GM21423 (cell line): ENCODE measurements around the gene RBMS3.

Source experiments
- ATAC-seq: cut with Tn5 transposase; IDR thresholded peaks from one replicate; pipeline ENCODE4 v1.9.1; 2021; ENCODE audit warnings: mild to moderate bottlenecking, moderate library complexity; ENCODE audit not compliant: unreplicated experiment

RBMS3 gene

DNA sequence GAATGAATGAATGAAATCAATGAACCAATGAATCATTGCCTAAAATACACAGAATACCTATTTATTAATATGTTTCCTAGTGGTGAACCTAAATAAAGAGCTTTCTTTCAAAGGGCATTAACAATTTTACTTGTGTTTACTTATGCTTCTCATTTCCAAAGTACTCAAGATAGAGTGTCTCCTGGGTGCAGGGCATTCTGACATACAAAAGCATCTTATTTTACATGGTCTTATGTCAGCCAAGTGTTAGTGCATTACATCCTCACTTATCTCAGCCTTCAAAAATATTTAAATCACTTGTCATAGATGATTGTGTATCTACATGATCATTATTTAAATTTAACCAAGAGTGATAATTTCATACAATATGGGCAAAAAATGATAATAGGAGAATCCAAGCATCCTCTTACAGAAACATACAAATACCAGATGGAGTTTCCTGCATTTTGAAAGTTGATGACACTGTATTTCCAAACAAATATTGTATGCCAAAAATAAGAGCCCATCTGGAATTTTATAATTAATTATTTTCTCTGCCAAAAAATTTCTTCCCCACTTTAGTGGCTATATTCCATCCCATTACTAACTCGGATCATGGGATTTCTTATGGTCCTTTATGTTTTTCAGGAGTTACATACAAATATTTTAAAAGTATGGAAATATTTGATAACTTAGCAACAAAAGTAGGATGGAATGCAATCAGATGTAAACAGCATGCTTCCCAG lies 279.0 kb downstream of the RBMS3 start:
- no peak for ATAC-seq

DNA sequence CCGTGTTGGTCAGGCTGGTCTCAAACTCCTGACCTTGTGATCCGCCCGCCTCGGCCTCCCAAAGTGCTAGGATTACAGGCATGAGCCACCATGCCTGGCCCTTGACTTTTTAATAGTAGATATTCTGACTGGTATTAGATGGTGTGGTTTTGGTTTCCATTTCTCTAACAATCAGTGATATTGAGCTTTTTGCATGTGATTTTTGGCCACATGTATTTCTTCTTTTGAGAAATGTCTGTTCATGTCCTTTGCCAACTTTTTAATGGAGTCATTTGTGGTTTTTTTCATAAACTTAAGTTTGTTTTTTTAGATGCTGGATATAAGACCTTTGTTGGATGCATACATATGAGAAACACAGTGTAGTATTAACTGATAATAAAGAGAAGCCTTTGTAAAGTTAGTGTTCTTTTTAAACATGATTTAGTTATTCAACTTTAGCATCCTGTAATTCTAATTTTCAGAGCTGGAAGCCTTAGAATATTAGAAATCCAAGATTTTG lies 280.8 kb downstream of the RBMS3 start:
- no peak for ATAC-seq

- ATAC-seq, result no peak
Measured at GRCh38 chr3:29565236-29565635, 284.4 kb downstream of the RBMS3 start.

GRCh38 chr3:29567501-29567900 lies 286.6 kb downstream of the RBMS3 start:
- no peak for ATAC-seq

- no peak for ATAC-seq
Measured at GRCh38 chr3:29568355-29568754, 287.5 kb downstream of the RBMS3 start.

GRCh38 chr3:29576181-29576580 lies 295.3 kb downstream of the RBMS3 start:
- no peak for ATAC-seq

- ATAC-seq, result no peak
Measured at GRCh38 chr3:29576675-29577074, 295.8 kb downstream of the RBMS3 start.

DNA sequence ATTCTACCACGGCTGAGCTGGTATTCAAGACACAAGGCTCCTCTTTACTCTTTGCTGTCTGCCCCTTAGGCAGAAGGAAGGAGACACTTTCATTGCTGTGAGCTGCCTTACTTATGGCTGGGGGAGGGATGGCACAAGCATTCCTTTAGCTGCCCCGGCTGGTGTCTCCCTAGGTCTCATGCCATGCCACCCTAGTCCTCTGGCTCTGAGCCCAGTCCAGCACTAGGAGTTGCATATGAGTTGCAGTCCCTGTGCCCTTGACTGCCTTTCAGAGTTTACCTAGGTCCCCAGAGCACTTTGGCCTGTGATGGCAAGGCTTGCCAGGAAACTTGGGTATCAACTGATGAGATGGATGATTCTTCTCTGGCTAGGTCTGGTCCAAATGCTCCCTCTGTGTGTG lies 296.4 kb downstream of the RBMS3 start:
- no peak for ATAC-seq

DNA sequence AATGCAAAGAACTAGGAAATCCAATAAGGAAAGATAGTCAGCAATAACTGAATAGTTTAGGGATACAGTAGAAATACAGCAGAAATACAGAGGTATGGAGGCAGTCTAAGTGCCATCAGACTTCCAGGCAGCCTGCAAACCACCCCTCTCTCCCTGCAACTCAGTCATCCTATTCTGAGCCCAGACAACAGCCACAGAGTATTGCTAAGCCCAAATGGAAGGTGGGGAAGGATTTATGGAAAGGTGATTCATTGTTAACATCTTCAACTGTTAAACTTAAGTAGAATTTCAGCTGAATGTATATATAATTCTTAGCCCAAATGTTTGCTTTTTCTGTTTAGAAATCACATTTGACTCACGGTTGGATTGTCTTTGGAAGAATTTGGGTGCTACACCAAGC lies 300.4 kb downstream of the RBMS3 start:
- no peak for ATAC-seq

DNA sequence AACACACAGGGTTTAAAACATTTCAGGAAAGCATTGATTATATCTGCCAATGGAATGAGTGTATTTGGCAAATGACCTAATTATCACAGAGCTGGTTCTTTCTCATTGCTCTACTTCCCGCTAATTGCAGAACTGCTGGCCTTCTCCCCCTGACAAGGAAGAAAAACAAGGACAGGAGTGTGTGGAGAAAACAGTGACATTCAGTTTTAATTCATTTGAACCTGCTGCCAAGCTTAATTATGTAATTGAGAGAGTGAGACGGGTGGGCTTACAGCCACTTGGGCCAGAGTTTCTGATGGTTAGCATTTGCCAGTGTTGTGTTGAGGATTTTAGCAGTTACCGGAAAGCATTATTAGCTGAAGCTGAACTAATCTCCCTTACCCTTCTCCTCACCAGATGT lies 301.4 kb downstream of the RBMS3 start:
- ATAC-seq, result no peak

DNA sequence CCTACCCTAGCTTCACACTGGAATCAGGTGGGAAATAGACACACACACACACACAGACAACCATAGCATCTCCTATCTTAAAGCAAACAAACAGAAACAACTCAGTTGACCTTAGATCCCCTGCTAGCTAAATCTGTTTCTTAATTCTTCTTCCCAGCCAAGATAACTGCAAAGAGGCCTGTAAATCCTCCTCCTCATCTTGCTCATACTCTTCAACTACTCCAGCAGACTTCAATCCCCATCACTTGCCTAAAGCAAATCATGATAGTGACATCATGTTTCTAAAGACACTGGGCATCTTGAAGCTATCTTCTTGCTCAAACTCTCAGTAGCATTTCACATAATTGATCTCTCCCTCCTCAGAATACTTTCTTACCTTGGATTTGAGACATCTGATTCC lies 303.0 kb downstream of the RBMS3 start:
- ATAC-seq, result no peak

DNA sequence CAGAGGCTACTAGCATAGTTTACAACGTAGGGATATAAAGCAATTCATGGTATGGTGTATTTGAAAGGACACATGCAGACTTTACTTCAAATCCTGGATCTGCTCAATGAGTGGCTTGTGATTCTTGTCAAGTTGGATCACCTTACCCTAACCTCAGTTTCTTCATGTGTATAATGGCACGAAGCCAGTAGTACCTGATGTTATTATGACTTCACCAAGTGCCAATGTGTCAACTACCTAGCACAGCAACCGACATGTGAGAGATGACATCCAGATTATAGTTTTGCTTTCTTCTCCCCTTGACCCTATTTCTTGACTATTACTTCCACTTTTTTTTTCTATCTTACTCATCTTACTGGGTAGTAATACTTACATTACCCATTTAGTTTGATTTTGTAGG lies 304.5 kb downstream of the RBMS3 start:
- ATAC-seq, result no peak

- ATAC-seq, result no peak
Measured at GRCh38 chr3:29587340-29587739, 306.5 kb downstream of the RBMS3 start.

GRCh38 chr3:29590012-29590411 lies 309.1 kb downstream of the RBMS3 start:
- ATAC-seq, result no peak

- ATAC-seq, result no peak
Measured at GRCh38 chr3:29590461-29590860, 309.6 kb downstream of the RBMS3 start.

GRCh38 chr3:29591579-29591978 lies 310.7 kb downstream of the RBMS3 start:
- no peak for ATAC-seq

GRCh38 chr3:29593802-29594201 lies 312.9 kb downstream of the RBMS3 start:
- ATAC-seq, result no peak

GRCh38 chr3:29594261-29594660 lies 313.4 kb downstream of the RBMS3 start:
- no peak for ATAC-seq

DNA sequence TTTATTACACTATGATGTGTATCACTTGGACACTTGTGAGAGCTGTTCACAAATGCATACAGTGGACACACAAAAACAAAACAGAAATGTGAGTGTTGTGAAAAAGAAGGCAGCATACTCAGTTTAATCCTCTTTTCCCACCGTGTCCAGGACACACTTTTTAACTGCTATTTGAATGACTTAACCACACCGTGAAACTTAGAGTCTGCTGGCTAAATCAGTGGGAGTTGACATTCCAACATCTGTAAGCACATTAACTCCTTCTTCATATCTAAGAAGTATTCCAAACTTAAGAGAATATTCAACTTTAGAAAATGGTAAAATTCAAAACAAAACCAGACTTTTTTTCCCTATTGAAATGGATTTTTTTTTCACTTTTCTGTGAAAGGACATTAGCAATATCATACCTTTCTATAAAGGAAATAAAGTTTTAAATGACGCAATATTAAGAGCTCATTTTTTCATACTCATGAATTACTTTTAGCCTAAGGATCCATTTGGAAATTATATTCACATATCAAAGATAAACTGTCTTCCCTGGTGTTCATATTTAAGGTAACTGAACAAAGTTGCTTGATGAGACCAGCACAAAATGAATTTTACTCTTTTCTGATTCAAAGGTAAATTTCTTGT lies 316.6 kb downstream of the RBMS3 start:
- no peak for ATAC-seq

DNA sequence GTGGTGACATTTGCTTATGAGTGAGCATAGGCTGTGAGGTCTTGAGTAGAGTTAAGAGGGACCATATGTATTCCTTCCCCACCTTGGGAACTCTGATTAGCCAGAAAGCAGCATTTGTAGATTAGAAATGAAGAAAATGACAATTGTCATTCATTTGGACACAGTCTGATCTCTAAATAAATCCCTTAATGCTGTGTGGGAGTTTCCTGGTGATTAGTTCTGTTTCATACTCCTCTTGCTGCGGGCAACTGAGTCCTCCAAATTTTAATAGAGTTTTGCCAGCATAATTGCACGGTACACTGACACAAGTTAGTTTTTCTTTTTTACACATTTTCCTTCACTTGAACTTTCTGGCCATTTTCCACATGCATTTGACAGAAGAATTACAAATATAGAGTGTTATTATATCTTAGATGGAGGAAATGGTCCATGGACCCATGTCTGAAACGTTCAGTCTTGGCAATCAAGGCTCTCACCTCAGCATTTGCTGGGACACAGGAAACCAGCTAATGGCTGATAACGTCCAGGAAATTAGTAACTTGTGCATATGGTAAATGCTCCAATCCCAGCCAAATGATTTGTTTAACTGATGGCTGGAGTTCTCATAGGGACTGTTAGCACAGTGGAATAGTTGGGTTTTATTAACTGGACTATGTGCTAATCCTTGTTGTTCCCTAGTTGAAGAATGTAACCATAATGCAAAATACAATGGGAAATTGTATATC lies 321.2 kb downstream of the RBMS3 start:
- ATAC-seq, result no peak

GRCh38 chr3:29605845-29606244 lies 325.0 kb downstream of the RBMS3 start:
- no peak for ATAC-seq

DNA sequence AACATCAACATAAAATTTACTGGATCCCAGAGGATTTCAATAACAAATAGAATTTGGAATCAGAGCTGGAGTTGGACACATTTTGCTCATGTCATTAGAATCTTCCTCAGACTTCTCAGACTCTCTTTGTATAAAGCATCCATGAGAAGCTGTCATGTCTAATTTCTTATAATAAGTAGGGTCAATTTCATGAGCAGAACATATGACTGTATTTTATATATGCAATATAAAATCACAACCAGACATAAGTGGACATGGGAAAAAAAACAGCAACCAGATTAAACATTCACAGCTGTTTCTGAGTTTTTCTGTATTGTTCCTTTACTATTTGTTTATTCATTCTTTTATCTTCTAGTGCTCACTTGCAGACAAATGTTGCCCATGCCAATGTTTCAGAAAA lies 325.5 kb downstream of the RBMS3 start:
- no peak for ATAC-seq
